Thoracic aorta (tissue), 2 donors: ENCODE results near the gene MKRN3. TPM values are rescaled to one million over a fixed set of nuclear protein-coding genes. Genes with fewer than 3 reads are reported as not detected.

Experiments used
- ATAC-seq: fragments of 150-250 bp; one replicate; pipeline ENCODE4 v1.8.0; 2017; ENCODE audit warnings: low read depth; ENCODE audit not compliant: insufficient number of reproducible peaks, low FRiP score
- DNase-seq: peaks from one replicate; pipeline ENCODE4 v3.0.0-alpha.2; 2020; ENCODE audit warnings: low spot score
- H3K27ac ChIP-seq, 2 donors: fragments of 200-600 bp; sonication (generic); 1 replicate in 1 of 2; 2 replicates in 1 of 2; pipeline ENCODE4 v1.5.1; 2016; ENCODE audit warnings: mild to moderate bottlenecking in 2 of 2, moderate library complexity in 2 of 2
- H3K27me3 ChIP-seq: fragments of 200-600 bp; sonication (generic); replicated peaks from 2 replicates; pipeline ENCODE4 v1.6.0; 2016; ENCODE audit warnings: mild to moderate bottlenecking; ENCODE audit not compliant: insufficient read depth
- H3K36me3 ChIP-seq: fragments of 200-600 bp; sonication (generic); one replicate; pipeline ENCODE4 v1.5.1; 2016
- H3K4me1 ChIP-seq, 2 donors: fragments of 200-600 bp; sonication (generic); 1 replicate in 1 of 2; 2 replicates in 1 of 2; pipeline versions ENCODE4 v1.5.1 to v1.6.0; 2016; ENCODE audit warnings: low read depth in 2 of 2, mild to moderate bottlenecking in 1 of 2; ENCODE audit not compliant: control insufficient read depth in 1 of 2
- H3K4me3 ChIP-seq: fragments of 200-600 bp; sonication (generic); 2 replicates; pipeline ENCODE4 v1.5.1; 2016; ENCODE audit warnings: mild to moderate bottlenecking
- H3K9me3 ChIP-seq: fragments of 200-600 bp; sonication (generic); 2 replicates; pipeline ENCODE4 v1.5.1; 2016
- total RNA-seq, 2 donors: library from RNA; depleted of rRNA; stranded (reverse); fragments of >200 nt; gene quantifications; one replicate each; pipeline versions ENCODE4 v1.1.0 to v1.2.3, GENCODE V29; 2016
- TF ChIP-seq, protein P1 (sequence below): fragments of 200-600 bp; sonication (generic); IDR thresholded peaks from one replicate; pipeline ENCODE4 v1.5.1; 2019; ENCODE audit warnings: antibody characterized with exemption

MKRN3 gene
- total RNA-seq, 2 donors from 2014 or later: 5.0 to 6.8 TPM

DNA sequence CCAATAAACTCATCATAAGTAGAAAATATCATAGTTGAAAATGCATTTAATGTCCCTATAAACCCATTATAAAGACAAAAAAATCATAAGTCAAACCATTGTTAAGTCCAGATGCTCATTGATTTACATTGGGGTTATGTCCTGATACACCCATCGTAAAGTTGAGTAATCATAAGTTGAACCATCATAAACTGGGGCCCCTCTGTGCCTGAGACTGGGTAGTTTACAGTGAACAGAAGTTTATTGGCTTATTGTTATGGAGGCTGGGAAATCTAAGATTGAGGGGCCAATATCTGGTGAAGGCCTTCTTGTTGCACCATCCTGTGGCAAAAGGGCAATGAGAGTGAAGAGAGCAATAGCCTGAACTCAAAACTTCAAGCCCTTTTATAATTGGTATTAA lies 10.6 kb downstream of the MKRN3 start:
- H3K9me3 ChIP-seq: no peaks in the 10 kb centered on the region
- H3K4me1 ChIP-seq: no peaks in the 10 kb centered on the region
- no peak overlapping the region for H3K27ac ChIP-seq
- ATAC-seq: no peak
- H3K36me3 ChIP-seq: no peaks in the 10 kb centered on the region
- H3K4me3 ChIP-seq: no peak overlapping the region
- no peaks in the 10 kb centered on the region for H3K27me3 ChIP-seq
- TF ChIP-seq, protein P1, sequence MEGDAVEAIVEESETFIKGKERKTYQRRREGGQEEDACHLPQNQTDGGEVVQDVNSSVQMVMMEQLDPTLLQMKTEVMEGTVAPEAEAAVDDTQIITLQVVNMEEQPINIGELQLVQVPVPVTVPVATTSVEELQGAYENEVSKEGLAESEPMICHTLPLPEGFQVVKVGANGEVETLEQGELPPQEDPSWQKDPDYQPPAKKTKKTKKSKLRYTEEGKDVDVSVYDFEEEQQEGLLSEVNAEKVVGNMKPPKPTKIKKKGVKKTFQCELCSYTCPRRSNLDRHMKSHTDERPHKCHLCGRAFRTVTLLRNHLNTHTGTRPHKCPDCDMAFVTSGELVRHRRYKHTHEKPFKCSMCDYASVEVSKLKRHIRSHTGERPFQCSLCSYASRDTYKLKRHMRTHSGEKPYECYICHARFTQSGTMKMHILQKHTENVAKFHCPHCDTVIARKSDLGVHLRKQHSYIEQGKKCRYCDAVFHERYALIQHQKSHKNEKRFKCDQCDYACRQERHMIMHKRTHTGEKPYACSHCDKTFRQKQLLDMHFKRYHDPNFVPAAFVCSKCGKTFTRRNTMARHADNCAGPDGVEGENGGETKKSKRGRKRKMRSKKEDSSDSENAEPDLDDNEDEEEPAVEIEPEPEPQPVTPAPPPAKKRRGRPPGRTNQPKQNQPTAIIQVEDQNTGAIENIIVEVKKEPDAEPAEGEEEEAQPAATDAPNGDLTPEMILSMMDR: no peak
- DNase-seq: no peak

- TF ChIP-seq, protein P1: no peak
- no peak for ATAC-seq
- H3K36me3 ChIP-seq: no peaks in the 10 kb centered on the region
- DNase-seq: no peak
- H3K4me3 ChIP-seq: no peak overlapping the region
- no peaks in the 10 kb centered on the region for H3K27me3 ChIP-seq
- no peak overlapping the region for H3K27ac ChIP-seq
- no peaks in the 10 kb centered on the region for H3K9me3 ChIP-seq
- no peaks in the 10 kb centered on the region for H3K4me1 ChIP-seq
These were observed 13.2 kb downstream of the MKRN3 start for GRCh38 chr15:23578521-23579150.

DNA sequence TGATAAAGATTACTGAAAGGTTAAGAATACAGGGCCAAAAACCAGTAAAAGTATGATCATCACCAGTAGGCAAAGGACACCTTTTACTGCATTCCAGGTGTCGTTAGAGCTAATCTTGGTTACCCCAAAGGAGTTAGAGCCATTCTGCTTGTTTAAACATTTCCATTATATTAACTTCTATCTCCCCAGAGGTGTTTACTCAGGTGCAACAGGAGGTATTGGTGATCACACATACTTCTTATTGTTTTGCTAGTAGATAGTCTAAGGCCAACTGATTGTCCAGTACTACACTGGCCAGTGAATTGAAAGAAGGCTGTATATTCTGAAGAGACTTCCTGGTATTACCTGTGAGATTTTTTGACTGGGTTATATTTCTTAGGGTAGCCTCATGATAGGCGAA lies 22.8 kb downstream of the MKRN3 start:
- Histone ChIP-seq H3K4me1 (no peaks in the 10 kb centered on the region), H3K36me3 (no peaks in the 10 kb centered on the region), H3K27me3 (no peaks in the 10 kb centered on the region), H3K27ac (no peak overlapping the region), H3K9me3 (no peaks in the 10 kb centered on the region), H3K4me3 (no peak overlapping the region)
- DNase-seq: no peak
- no peak for ATAC-seq
- TF ChIP-seq, protein P1: no peak

GRCh38 chr15:23589012-23589411 lies 23.5 kb downstream of the MKRN3 start:
- H3K36me3 ChIP-seq: no peaks in the 10 kb centered on the region
- no peaks in the 10 kb centered on the region for H3K27me3 ChIP-seq
- no peak for DNase-seq
- H3K9me3 ChIP-seq: no peaks in the 10 kb centered on the region
- H3K4me1 ChIP-seq: no peaks in the 10 kb centered on the region
- H3K4me3 ChIP-seq: no peak overlapping the region
- TF ChIP-seq, protein P1: no peak
- H3K27ac ChIP-seq: no peak overlapping the region
- no peak for ATAC-seq

- H3K9me3 ChIP-seq: no peaks in the 10 kb centered on the region
- no peak for DNase-seq
These were observed 28.8 kb downstream of the MKRN3 start for GRCh38 chr15:23594252-23594770.

More at GRCh38 chr15:23594252-23594770, 28.8 kb downstream of the MKRN3 start:
- no peak overlapping the region for H3K27ac ChIP-seq
- ATAC-seq: no peak
- H3K27me3 ChIP-seq: no peaks in the 10 kb centered on the region
- TF ChIP-seq, protein P1: no peak
- H3K36me3 ChIP-seq: no peaks in the 10 kb centered on the region
- H3K4me1 ChIP-seq: no peaks in the 10 kb centered on the region
- no peak overlapping the region for H3K4me3 ChIP-seq
